ENCODE data around the gene BLACAT1. TPM values are rescaled to one million over a fixed set of nuclear protein-coding genes. Genes with fewer than 3 reads are reported as not detected.
"Not testable (repeated sequence)": the region's sequence is repeated elsewhere in the genome, so short reads cannot be mapped to it uniquely, and the experiment has no call there.

BLACAT1 gene
- total and polyA plus RNA-seq, 7 donors, result not detected

DNA sequence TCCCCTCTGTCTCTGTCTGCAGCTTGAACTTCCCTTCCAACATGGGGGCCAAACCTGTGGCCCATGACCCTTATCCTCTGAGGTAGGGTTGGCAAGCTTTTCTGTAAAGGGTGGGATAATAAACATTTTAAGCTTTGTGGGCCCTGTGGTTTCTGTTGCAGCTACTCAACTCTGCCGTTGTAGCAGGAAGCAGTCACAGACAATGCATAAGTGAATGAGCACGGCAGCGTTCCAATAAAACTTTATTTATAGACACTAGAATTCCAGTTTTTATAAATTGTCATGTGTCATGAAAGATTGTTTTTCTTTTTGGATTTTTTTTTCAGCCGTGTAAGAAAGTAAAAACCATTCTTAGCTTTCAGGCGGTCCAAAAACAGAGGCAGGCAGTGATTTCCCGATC is 30.4 kb upstream of the BLACAT1 start:
- Histone ChIP-seq H3K9me3 (no peaks in the 10 kb centered on the region), H3K27ac (no peak overlapping the region), H3K4me1 (no peaks in the 10 kb centered on the region), H3K27me3 (ENCODE audit: insufficient read depth in 3 of 3, low read length in 2 of 3) (peaks cover 0 to 27% (median 3%) of the 10 kb centered on the region in 3 donors), H3K36me3 (ENCODE audit: insufficient read depth in 1 of 2, low read depth in 1 of 2) (no peaks in the 10 kb centered on the region), H3K4me3 (no peak overlapping the region)
- WGBS, 3 donors, result 93 to 95% (median 93%) methylated on average over 6 of the region's 6 CpGs
- TF ChIP-seq, protein P1, sequence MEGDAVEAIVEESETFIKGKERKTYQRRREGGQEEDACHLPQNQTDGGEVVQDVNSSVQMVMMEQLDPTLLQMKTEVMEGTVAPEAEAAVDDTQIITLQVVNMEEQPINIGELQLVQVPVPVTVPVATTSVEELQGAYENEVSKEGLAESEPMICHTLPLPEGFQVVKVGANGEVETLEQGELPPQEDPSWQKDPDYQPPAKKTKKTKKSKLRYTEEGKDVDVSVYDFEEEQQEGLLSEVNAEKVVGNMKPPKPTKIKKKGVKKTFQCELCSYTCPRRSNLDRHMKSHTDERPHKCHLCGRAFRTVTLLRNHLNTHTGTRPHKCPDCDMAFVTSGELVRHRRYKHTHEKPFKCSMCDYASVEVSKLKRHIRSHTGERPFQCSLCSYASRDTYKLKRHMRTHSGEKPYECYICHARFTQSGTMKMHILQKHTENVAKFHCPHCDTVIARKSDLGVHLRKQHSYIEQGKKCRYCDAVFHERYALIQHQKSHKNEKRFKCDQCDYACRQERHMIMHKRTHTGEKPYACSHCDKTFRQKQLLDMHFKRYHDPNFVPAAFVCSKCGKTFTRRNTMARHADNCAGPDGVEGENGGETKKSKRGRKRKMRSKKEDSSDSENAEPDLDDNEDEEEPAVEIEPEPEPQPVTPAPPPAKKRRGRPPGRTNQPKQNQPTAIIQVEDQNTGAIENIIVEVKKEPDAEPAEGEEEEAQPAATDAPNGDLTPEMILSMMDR (IDR thresholded peaks at IDR 0.05), result no peak
- ATAC-seq, result no peak
- intact Hi-C loops (cut with DNase I), result loop anchor here in 1 of 2 donors (5.0 kb wide), 1 partner anchor 89 kb away; no protein-coding TSS in a partner anchor
- DNase-seq, result no peak

DNA sequence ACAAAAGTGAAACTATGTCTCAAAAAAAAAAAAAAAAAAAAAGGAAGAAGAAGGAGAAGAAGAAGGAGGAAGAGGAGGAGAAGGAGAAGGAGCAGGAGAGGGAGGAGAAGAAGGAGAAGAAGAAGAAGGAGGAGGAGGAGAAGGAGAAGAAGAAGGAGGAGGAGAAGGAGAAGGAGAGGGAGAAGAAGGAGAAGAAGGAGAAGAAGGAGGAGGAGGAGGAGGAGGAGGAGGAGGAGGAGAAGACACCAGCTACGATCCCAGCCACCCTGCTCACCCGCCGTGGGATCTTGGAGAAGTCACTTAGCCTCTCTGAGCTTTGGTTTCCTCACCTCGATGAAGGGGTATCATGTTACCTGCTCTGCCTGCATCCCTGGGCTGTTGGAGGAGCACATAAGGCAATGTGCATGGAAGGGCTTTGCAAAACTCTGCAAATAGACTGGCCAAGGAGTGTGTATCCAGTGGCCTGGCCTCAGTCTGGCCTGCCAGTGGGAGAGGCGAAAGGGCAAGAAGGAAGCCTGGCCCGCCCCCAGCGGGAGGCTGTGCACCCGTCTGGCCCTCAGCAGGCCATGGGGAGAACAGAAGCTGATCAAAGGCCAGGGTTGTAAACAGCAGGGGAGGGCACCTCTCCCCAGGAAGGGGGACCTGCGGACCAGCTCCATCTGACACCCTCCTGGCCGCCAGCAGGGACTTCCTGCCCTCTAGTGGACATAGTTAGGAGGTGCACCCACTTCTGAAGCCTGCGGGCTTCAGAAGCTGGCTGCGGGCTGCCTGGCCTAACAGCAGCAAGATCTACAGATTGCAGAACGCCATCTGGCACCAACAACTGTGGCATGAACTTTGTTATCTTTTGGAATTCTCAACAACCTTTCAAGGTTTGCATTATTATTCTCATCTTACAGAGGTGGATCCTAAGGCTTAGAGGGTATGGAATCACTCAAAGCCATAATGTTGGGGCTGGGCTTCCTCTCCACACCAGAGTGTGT is 29.4 kb upstream of the BLACAT1 start:
- no peaks in the 10 kb centered on the region for H3K36me3 ChIP-seq (ENCODE audit: insufficient read depth in 1 of 2, low read depth in 1 of 2)
- TF ChIP-seq, protein P1 (IDR thresholded peaks at IDR 0.05), result peak; percentile 98
- peaks cover 0 to 30% (median 9%) of the 10 kb centered on the region in 3 donors for H3K27me3 ChIP-seq (ENCODE audit: insufficient read depth in 3 of 3, low read length in 2 of 3)
- DNase-seq (peak; percentile 39 to 65), ATAC-seq (peak; percentile 80 to 89 (median 86))
- H3K27ac ChIP-seq, result no peak overlapping the region
- H3K4me3 ChIP-seq, result no peak overlapping the region
- 26 to 32% (median 31%) methylated on average over 12 to 13 of the region's 13 CpGs for WGBS, 3 donors
- intact Hi-C loops (cut with DNase I), result loop anchor here (1.0 to 5.0 kb wide), 3 partner anchors 88 to 128 kb away; partner anchors contain the start of gene KLHDC8A (in 1 of the 2)
- H3K4me1 ChIP-seq, result no peaks in the 10 kb centered on the region
- H3K9me3 ChIP-seq, result no peaks in the 10 kb centered on the region

DNA sequence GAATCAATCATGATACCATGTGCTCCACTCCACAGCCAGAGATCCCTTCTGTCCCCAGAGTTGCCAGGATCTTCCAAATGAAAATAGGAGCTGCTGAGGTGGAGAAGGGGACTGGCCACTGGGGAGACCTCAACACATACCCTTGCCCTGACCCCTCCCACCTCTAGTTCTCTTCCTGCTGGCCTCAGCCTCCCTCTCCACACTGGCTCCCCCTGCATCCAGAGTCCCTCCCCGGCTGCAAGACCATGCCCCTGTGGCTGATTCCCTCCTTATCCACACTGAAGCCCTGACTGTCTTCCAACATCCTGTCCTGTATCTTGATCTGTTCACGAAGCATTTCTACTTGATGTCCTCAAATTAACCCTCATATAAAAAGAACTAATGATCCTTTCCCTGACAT is 27.5 kb upstream of the BLACAT1 start:
- DNase-seq (no peak), ATAC-seq (no peak)
- WGBS, 3 donors, result 16 to 38% (median 28%) methylated on average over 2 of the region's 2 CpGs
- Histone ChIP-seq H3K27me3 (ENCODE audit: insufficient read depth in 3 of 3, low read length in 2 of 3) (peaks cover 0 to 38% (median 9%) of the 10 kb centered on the region in 3 donors), H3K4me1 (no peaks in the 10 kb centered on the region), H3K9me3 (no peaks in the 10 kb centered on the region), H3K36me3 (ENCODE audit: insufficient read depth in 1 of 2, low read depth in 1 of 2) (no peaks in the 10 kb centered on the region), H3K27ac (no peak overlapping the region), H3K4me3 (no peak overlapping the region)
- intact Hi-C loops (cut with DNase I), result loop anchor here in 1 of 2 donors (5.0 kb wide), 1 partner anchor 126 kb away; the partner anchor contains the start of gene KLHDC8A
- TF ChIP-seq, protein P1 (IDR thresholded peaks at IDR 0.05), result no peak

DNA sequence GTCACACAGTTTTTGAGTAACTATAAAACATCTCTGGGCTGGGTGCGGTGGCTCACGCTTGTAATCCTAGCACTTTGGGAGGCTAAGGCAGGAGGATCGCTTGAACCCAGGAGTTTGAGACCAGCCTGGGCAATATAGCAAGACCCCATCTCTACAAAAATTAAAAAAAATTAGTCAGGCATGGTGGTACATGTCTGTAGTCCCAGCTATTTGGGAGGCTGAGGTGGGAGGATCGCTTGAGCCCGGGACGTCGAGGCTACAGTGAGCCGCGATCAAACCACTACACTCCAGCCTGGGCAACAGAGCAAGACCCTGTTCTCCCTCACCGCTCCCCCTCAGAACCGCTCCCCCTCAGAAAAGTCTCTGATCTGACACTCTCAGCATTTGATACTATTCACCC is 26.7 kb upstream of the BLACAT1 start:
- ATAC-seq; H3K27ac ChIP-seq; H3K36me3 ChIP-seq (ENCODE audit: insufficient read depth in 1 of 2, low read depth in 1 of 2); H3K9me3 ChIP-seq; H3K4me3 ChIP-seq; DNase-seq; H3K4me1 ChIP-seq: not testable (repeated sequence)
- peaks cover 0 to 38% (median 9%) of the 10 kb centered on the region in 3 donors for H3K27me3 ChIP-seq (ENCODE audit: insufficient read depth in 3 of 3, low read length in 2 of 3)
- intact Hi-C loops (cut with DNase I), result loop anchor here in 1 of 2 donors (5.0 kb wide), 1 partner anchor 125 kb away; the partner anchor contains the start of gene KLHDC8A
- 87 to 92% (median 87%) methylated on average over 11 of the region's 11 CpGs for whole genome bisulfite sequencing, 3 donors

DNA sequence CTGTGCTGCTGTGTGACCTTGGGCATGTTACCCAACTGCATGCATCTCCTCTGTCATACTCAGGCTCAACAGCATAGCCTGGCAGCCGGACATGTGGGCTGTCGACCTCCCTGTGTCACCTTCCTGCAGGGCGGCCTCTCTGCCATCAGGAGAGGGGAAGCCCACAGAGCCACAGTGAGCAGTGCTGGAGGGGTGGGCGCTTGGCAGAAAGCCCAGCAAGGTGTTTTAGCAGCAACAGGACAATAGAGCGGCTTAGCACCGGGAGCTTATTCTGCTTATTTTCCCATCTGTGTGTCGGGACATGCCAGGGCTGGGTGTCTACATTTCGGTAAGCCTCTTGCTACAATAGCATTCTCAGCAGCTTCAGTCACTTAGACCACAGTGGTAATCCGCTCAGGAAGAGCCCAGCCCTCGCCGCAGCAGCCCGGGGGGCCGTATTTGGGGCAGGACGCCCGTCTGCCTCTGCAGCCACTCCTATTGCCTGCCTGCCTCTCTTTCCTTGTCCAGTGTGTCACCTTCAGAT is 25.8 kb upstream of the BLACAT1 start:
- 44 to 47% (median 47%) methylated on average over 15 of the region's 15 CpGs for WGBS, 3 donors
- Histone ChIP-seq H3K4me3 (no peak overlapping the region), H3K27ac (no peak overlapping the region), H3K9me3 (no peaks in the 10 kb centered on the region), H3K4me1 (no peaks in the 10 kb centered on the region), H3K27me3 (ENCODE audit: insufficient read depth in 3 of 3, low read length in 2 of 3) (peaks cover 0 to 38% (median 9%) of the 10 kb centered on the region in 3 donors), H3K36me3 (ENCODE audit: insufficient read depth in 1 of 2, low read depth in 1 of 2) (no peaks in the 10 kb centered on the region)
- TF ChIP-seq, protein P1 (IDR thresholded peaks at IDR 0.05), result no peak
- DNase-seq, result no peak
- ATAC-seq, result no peak
- intact Hi-C loops (cut with DNase I), result loop anchor here in 1 of 2 donors (5.0 kb wide), 1 partner anchor 124 kb away; the partner anchor contains the start of gene KLHDC8A

All from psoas muscle (tissue), 8 donors.